ENCODE data around the gene KREMEN2. TPM values are rescaled to one million over a fixed set of nuclear protein-coding genes. Genes with fewer than 3 reads are reported as not detected.

KREMEN2 gene
- total RNA-seq, 4 donors from 2014 or later: 0.40 to 1.6 TPM; not detected in 2

- Histone ChIP-seq H3K9me3 (no peaks in the 10 kb centered on the region), H3K4me3 (peak overlapping the region; percentile 26 to 50 (median 43)), H3K27ac (peak overlapping the region in 1 of 4 donors; percentile 57), H3K4me1 (peaks cover 7 to 65% (median 50%) of the 10 kb centered on the region in 4 donors), H3K36me3 (no peaks in the 10 kb centered on the region), H3K27me3 (peaks cover 12 to 63% of the 10 kb centered on the region in 2 donors)
- TF ChIP-seq CTCF (IDR thresholded peaks at IDR 0.05): no peak
- TF ChIP-seq POLR2A (IDR thresholded peaks at IDR 0.05): no peak
- DNase-seq: peak; percentile 68 to 79 (median 68)
Observed at GRCh38 chr16:2964475-2965336, 631 bp downstream of the KREMEN2 start.

- Histone ChIP-seq H3K36me3 (no peaks in the 10 kb centered on the region), H3K27ac (peak overlapping the region in 1 of 4 donors; percentile 57), H3K4me1 (peaks cover 7 to 72% (median 54%) of the 10 kb centered on the region in 4 donors), H3K9me3 (no peaks in the 10 kb centered on the region), H3K27me3 (peaks cover 12 to 63% of the 10 kb centered on the region in 2 donors), H3K4me3 (peak overlapping the region; percentile 5 to 48 (median 34))
- no peak for DNase-seq
- TF ChIP-seq CTCF (IDR thresholded peaks at IDR 0.05) (no peak), POLR2A (IDR thresholded peaks at IDR 0.05) (no peak)
Observed at GRCh38 chr16:2966043-2966807, 2.1 kb downstream of the KREMEN2 start.

GRCh38 chr16:2966808-2967191 is 2.7 kb downstream of the KREMEN2 start:
- H3K27ac ChIP-seq: peak overlapping the region in 1 of 4 donors; percentile 52
- H3K36me3 ChIP-seq: no peaks in the 10 kb centered on the region
- DNase-seq: no peak
- H3K9me3 ChIP-seq: no peaks in the 10 kb centered on the region
- peaks cover 7 to 72% (median 54%) of the 10 kb centered on the region in 4 donors for H3K4me1 ChIP-seq
- peak overlapping the region; percentile 5 to 48 (median 34) for H3K4me3 ChIP-seq
- TF ChIP-seq CTCF (IDR thresholded peaks at IDR 0.05): peak in 1 of 6 experiments; percentile 11
- no peak for TF ChIP-seq POLR2A (IDR thresholded peaks at IDR 0.05)
- H3K27me3 ChIP-seq: peaks cover 12 to 60% of the 10 kb centered on the region in 2 donors

- no peak for TF ChIP-seq CTCF (IDR thresholded peaks at IDR 0.05)
- no peak for TF ChIP-seq POLR2A (IDR thresholded peaks at IDR 0.05)
- Histone ChIP-seq H3K9me3 (no peaks in the 10 kb centered on the region), H3K4me1 (peaks cover 7 to 72% (median 52%) of the 10 kb centered on the region in 4 donors), H3K4me3 (peak overlapping the region; percentile 5 to 48 (median 34)), H3K36me3 (no peaks in the 10 kb centered on the region), H3K27me3 (peaks cover 12 to 56% of the 10 kb centered on the region in 2 donors), H3K27ac (peak overlapping the region in 1 of 4 donors; percentile 52)
- DNase-seq: no peak
Observed at GRCh38 chr16:2967211-2967631, 3.1 kb downstream of the KREMEN2 start.

GRCh38 chr16:2967721-2968161 is 3.7 kb downstream of the KREMEN2 start:
- H3K36me3 ChIP-seq: no peaks in the 10 kb centered on the region
- TF ChIP-seq CTCF (IDR thresholded peaks at IDR 0.05) (no peak), POLR2A (IDR thresholded peaks at IDR 0.05) (no peak)
- H3K27me3 ChIP-seq: peaks cover 12 to 51% of the 10 kb centered on the region in 2 donors
- peak overlapping the region in 1 of 4 donors; percentile 37 for H3K4me3 ChIP-seq
- DNase-seq: no peak
- no peaks in the 10 kb centered on the region for H3K9me3 ChIP-seq
- H3K4me1 ChIP-seq: peaks cover 7 to 69% (median 50%) of the 10 kb centered on the region in 4 donors
- H3K27ac ChIP-seq: peak overlapping the region in 1 of 4 donors; percentile 71

All from Peyer's patch (tissue), 4 donors.